Posterior vena cava (tissue), 2 donors: ENCODE results near the gene FSTL3. TPM values are rescaled to one million over a fixed set of nuclear protein-coding genes. Genes with fewer than 3 reads are reported as not detected.
"Not testable (repeated sequence)": the region's sequence is repeated elsewhere in the genome, so short reads cannot be mapped to it uniquely, and the experiment has no call there.

ENCODE experiments used
- DNase-seq: peaks from one replicate; pipeline ENCODE4 v3.0.0-alpha.2; 2020; ENCODE audit warnings: low spot score
- intact Hi-C, 2 donors: fragments of 100-400 bp; cut with DNase I; formaldehyde crosslinking; loops; one replicate each; pipeline versions ENCODE4 v1.14.1 to v1.14.2; 2022 to 2023
- total RNA-seq, 2 donors: library from RNA; stranded (reverse); fragmentation: NEBNext Ultra II Directional; extraction: Animal tissue kit (Norgen Biotek cat#: 25700); gene quantifications; one replicate each; pipeline ENCODE4 v1.2.1, GENCODE V29; 2021
- donor health status: DM: yes; HTN: yes; CAD: no.
- donor health status: DM: yes; HTN: yes; CAD: no.

The FSTL3 gene
- total RNA-seq, 2 donors from 2014 or later = 234 to 270 TPM

DNA sequence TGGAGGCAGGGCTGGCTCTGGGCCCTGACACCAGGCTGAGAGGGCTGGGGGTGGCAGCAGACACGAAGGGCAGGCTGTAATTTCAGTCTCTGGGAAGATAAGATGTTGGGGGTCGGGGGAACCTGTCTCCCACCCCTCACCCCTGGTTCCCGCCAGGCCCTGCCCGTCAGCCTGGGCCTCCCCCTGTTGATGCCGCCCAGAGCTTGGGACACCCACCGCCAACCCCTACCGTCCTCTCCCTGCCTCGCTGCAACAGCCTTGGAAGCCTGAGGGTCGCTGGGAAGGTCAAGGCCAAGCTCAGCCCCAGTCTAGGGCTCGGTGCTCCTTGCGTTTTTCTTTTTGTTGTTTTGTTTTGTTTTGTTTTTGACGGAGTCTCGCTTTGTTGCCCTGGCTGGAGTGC lies 47.1 kb downstream of the FSTL3 start:
- no peak for DNase-seq
- intact Hi-C loops = loop anchor here in 1 of 2 donors (10.0 kb wide), 1 partner anchor 138 kb away; the partner anchor contains the start of gene HCN2

DNA sequence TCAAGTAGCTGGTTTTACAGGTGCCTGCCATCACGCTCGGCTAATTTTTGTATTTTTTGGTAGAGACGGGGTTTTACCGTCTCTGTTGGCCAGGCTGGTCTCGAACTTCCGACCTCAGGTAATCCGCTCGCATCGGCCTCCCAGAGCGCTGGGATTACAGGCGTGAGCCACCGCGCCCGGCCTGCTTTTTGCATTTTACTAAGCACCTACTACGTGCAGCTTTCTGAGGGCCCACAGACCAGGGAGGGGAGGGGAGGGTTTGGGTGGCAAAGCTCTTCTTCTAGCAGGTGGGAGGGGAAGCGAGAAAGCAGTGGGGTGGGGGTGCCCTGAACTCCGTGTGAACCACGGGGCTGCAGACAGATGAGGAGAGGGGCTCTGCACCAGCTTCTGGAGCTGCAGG lies 47.5 kb downstream of the FSTL3 start:
- DNase-seq = no peak
- intact Hi-C loops = loop anchor here in 1 of 2 donors (10.0 kb wide), 1 partner anchor 139 kb away; the partner anchor contains the start of gene HCN2

DNA sequence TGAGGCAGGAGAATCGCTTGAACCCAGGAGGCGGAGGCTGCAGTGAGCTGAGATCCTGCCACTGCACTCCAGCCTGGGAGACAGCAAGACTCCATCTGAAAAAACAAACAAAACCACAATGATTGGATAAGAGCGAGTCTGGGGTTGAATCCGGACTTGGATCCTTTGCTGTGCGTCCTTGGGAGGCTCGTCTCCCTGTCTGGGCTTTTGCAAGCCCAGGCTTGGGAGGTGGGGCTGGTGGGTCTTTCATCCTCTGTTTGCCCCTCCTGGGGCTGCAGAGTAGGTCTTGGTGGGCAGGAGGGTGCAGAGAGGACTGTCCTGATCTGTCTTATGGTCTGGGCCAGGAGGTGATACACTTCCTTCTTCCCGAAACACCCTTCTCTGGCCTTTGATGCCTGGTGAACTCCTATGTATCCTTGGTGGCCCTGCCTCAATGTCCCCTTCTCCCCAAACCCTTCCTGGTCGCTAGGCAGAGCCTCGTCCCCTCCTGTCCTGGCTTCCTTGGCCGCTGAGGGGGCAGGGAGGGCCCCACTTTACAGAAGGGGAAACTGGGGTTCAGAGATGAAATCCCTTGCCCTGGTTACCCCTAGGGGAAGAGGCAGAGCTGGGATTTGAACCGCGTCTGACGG lies 49.4 kb downstream of the FSTL3 start:
- DNase-seq = no peak
- intact Hi-C loops = loop anchor here in 1 of 2 donors (10.0 kb wide), 1 partner anchor 141 kb away; the partner anchor contains the start of gene HCN2

DNA sequence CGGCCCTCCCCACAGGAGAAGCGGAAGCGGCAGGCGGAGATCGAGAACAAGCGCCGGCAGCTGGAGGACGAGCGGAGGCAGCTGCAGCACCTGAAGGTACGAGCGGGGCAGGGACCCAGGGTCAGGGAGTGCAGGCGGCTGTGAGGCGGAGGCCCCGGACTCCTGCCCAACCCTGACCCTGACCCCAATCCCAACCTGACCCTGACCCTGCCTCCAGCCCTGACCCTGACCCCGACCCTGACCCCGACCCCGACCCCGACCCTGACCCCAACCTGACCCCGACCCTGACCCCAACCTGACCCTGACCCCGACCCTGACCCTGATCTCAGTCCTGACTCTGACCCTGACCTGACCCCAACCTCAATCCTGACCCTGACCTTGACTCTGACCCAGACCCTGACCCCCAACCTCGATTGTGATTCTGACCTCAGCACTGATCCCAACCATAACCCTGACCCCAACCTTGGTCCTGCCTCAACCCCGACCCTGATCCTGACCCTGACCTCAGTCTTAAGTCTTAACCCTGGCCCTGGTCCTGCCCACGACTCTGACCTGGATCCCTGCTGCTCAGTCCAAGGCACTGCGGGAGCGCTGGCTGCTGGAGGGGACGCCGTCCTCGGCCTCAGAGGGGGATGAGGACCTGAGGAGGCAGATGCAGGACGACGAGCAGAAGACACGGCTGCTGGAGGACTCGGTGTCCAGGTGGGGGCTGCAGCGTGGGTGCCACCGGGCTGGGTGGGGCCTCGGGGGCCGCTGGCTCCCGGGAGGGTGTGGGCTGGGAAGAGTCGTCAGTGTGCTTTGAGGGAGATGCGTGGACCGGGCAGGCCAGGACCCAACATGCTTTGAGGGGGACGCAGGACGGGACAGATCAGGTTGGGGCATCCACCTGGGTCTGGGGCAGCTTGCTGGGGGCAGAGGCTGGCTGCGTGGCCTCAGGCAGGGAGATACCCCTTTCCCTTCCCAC lies 51.1 kb downstream of the FSTL3 start:
- intact Hi-C loops = loop anchor here in 1 of 2 donors (10.0 kb wide), 1 partner anchor 142 kb away; the partner anchor contains the start of gene HCN2
- no peak for DNase-seq

DNA sequence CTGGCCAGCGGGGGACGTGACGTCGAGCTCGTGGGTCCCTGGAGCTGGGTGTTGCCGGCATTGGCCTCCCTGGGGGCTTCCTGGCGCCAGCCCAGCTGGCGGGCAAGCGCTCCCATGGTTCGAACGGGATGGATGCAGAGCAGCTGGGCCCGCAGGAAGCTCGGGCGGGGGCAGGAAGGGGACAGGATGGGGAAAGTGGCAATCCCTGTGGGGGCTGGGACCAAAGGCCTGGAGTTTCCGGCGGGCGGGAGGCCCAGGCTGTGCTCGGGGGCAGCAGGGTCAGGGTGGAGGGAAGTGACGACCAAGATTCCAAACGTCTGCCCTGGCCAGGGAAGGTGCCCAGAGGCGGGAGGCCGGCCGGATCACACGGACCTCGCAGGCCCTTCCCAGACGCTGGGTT lies 51.8 kb downstream of the FSTL3 start:
- intact Hi-C loops = loop anchor here in 1 of 2 donors (10.0 kb wide), 1 partner anchor 143 kb away; the partner anchor contains the start of gene HCN2

DNA sequence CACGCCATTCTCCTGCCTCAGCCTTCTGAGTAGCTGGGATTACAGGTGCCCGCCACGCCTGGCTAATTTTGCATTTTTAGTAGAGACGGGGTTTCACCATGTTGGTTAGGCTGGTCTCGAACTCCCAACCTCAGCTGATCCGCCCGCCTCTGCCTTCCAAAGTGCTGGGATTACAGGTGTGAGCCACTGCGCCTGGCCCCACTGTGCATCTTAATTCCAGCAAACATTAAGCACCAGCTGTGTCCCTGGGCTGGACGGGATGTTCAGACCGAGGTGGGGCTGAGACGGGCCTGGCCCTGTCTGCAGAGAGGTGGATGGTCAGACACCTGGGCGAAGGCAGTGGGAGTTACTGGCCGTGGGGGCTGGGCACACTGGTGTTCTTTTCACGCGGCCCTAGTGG lies 53.4 kb downstream of the FSTL3 start:
- intact Hi-C loops = loop anchor here in 1 of 2 donors (10.0 kb wide), 1 partner anchor 145 kb away; the partner anchor contains the start of gene HCN2
- not testable (repeated sequence) for DNase-seq

More for the DNA sequence above, 51.8 kb downstream of the FSTL3 start:
- peak; percentile 90 for DNase-seq

DNA sequence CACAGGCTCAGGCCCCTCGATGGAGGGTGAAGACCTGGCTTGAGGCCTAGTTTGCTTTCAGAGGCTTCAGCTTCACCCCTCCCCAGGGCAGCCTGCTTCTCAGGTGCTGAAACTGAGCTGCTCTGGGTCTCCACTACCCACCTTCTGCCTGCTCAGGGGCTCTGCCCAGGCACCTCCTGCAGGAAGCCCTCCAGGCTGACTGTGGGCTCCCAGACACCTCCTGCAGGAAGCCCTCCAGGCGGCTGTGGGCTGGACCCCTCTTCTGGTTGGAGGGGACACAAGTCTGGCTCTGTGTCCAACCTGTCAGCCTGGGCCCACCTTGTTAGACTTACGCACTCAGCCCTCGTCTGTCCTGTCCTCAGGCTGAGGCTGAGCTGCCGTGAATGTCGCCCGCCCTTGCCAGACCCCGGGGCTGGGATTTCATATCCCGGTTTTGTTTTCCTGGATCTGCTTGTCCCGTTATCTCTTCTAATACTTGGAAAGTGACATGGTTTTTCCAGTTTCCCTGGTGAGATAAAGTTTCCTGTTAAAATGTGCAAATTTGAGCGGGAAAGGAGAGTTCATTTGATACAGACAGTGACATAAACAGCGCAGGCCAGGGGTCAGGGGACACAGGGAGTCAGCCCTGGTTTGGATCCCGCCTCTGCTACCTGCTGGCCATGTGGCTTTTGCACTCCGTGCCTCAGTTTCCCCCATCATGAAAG lies 53.9 kb downstream of the FSTL3 start:
- DNase-seq = no peak
- intact Hi-C loops = loop anchor here in 1 of 2 donors (2.0 to 10.0 kb wide), 2 partner anchors 63 to 145 kb away; partner anchors contain the start of gene HCN2

DNA sequence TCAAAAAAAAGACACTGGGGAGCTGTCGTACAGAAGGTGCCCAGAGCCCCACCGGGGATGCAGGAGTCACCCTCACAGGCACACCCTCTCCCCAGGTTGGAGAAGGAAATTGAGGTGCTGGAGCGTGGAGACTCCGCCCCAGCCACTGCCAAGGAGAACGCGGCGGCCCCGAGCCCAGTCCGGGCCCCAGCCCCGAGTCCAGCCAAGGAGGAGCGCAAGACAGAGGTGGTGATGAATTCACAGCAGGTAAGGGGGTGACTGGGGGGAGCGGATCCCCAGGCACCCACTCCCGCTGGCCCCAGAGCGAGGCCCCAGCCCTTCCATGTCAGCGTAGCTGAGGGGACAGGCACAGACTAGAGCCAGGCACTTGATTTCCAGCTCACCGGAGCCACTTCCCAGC lies 54.8 kb downstream of the FSTL3 start:
- intact Hi-C loops = loop anchor here in 1 of 2 donors (2.0 kb wide), 1 partner anchor 64 kb away; no protein-coding TSS in a partner anchor
- no peak for DNase-seq

DNA sequence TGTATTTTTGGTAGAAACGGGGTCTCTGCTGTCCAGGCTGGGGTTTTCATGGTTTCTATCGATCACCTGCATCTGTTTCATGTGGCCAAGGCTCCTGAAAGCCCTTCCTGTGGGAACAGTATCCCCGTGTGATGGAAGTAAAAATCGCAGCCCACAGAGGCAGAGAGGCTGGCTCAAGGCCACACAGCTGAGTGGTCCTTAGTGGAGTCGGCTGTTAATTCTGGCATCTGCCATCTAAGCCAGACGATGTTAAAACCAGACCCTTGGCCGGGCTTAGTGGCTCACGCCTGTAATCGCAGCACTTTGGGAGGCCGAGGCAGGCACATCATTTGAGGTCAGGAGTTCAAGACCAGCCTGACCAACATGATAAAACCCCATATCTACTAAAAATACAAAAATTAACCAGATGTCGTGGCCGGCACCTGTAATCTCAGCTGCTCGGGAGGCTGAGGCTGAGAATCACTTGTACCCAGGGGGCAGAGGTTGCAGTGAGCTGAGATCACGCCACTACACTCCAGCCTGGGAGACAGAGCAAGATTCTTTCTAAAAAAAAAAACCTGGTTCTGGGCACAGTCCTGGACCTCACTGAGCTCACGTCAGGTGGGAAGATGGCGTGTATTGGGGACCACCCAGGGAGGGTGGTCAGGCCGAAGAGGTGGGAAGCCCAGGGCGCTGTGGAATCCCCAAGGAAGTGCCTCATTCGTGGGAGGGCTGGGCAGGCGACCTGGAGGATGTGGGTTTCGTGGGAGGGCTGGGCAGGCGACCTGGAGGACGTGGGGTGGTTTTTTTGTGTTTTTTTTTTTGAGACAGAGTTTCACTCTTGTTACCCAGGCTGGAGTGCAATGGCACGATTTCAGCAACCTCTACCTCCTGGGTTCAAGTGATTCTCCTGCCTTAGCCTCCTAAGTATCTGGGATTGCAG lies 56.2 kb downstream of the FSTL3 start:
- intact Hi-C loops = no loop called here
- DNase-seq = no peak

Other genes starting within 250 kb of the FSTL3 start
- 10 to 100 TPM; 21.0 to 21.9 TPM for gene SHC2, start 215.4 kb upstream of the FSTL3 start, total RNA-seq
- gene MADCAM1, start 179.9 kb upstream of the FSTL3 start, total RNA-seq = under 1 TPM in 1 of 2 donors, not detected in 1; 0.42 TPM
- 10 to 100 TPM; 21.0 to 21.2 TPM for gene TPGS1, start 168.9 kb upstream of the FSTL3 start, total RNA-seq
- gene CDC34, start 144.6 kb upstream of the FSTL3 start, total RNA-seq = 10 to 100 TPM; 41.1 to 45.8 TPM
- gene GZMM, start 132.3 kb upstream of the FSTL3 start, total RNA-seq = under 1 TPM; 0.74 to 0.76 TPM
- gene BSG, start 103.8 kb upstream of the FSTL3 start, total RNA-seq = 100 to 1,000 TPM; 288 to 300 TPM
- gene HCN2, start 86.5 kb upstream of the FSTL3 start, total RNA-seq = under 1 TPM; 0.10 to 0.37 TPM
- gene POLRMT, start 42.9 kb upstream of the FSTL3 start, total RNA-seq = 10 to 100 TPM; 25.6 to 30.7 TPM
- gene FGF22, start 36.5 kb upstream of the FSTL3 start, total RNA-seq = under 1 TPM in 1 of 2 donors, not detected in 1; 0.37 TPM
- 10 to 100 TPM; 24.5 to 27.1 TPM for gene RNF126, start 13.2 kb upstream of the FSTL3 start, total RNA-seq
- not detected for gene PRSS57, start 19.1 kb downstream of the FSTL3 start, total RNA-seq
- 100 to 1,000 TPM in 1 of 2 donors, 10 to 100 TPM in 1; 89.6 to 128 TPM for gene PALM, start 32.5 kb downstream of the FSTL3 start, total RNA-seq
- gene MISP, start 74.7 kb downstream of the FSTL3 start, total RNA-seq = under 1 TPM in 1 of 2 donors, not detected in 1; 0.14 TPM
- 100 to 1,000 TPM; 151 to 168 TPM for gene PTBP1, start 121.1 kb downstream of the FSTL3 start, total RNA-seq
- not detected for gene PLPPR3, start 145.6 kb downstream of the FSTL3 start, total RNA-seq
- gene AZU1, start 151.4 kb downstream of the FSTL3 start, total RNA-seq = under 1 TPM in 1 of 2 donors, not detected in 1; 0.29 TPM
- under 1 TPM in 1 of 2 donors, not detected in 1; 0.38 TPM for gene PRTN3, start 164.6 kb downstream of the FSTL3 start, total RNA-seq
- gene ELANE, start 175.9 kb downstream of the FSTL3 start, total RNA-seq = 1 to 10 TPM in 1 of 2 donors, under 1 TPM in 1; 0.33 to 2.2 TPM
- gene CFD, start 183.3 kb downstream of the FSTL3 start, total RNA-seq = 100 to 1,000 TPM; 122 to 297 TPM
- 10 to 100 TPM; 29.4 to 33.6 TPM for gene MED16, start 216.8 kb downstream of the FSTL3 start, total RNA-seq
- not detected for gene RNU6-9, start 217.1 kb downstream of the FSTL3 start, total RNA-seq
- gene R3HDM4, start 236.8 kb downstream of the FSTL3 start, total RNA-seq = 10 to 100 TPM; 36.2 to 41.5 TPM
- not detected for gene KISS1R, start 240.9 kb downstream of the FSTL3 start, total RNA-seq
- 1 to 10 TPM; 6.3 to 10.0 TPM for gene ARID3A, start 249.6 kb downstream of the FSTL3 start, total RNA-seq